SJCRH30 (cell line): ENCODE results near the gene KLHL8. TPM values are rescaled to one million over a fixed set of nuclear protein-coding genes. Genes with fewer than 3 reads are reported as not detected.
"Not testable (repeated sequence)": the region's sequence is repeated elsewhere in the genome, so short reads cannot be mapped to it uniquely, and the experiment has no call there.

Source experiments
- DNase-seq, 2 experiments: peaks; one replicate each; pipeline ENCODE4 v3.0.0-alpha.2; 2015 to 2020
- H3K27ac ChIP-seq: fragments of 250-450 bp; sonication (Bioruptor Pico); 2 replicates; pipeline ENCODE4 v1.5.1; 2020; ENCODE audit warnings: mild to moderate bottlenecking, moderate library complexity
- H3K27me3 ChIP-seq: fragments of 250-450 bp; sonication (Bioruptor Pico); 2 replicates; pipeline ENCODE4 v1.5.1; 2020; ENCODE audit warnings: mild to moderate bottlenecking, moderate library complexity
- H3K36me3 ChIP-seq: fragments of 250-450 bp; sonication (Bioruptor Pico); 2 replicates; pipeline ENCODE4 v1.5.1; 2020; ENCODE audit warnings: mild to moderate bottlenecking, moderate library complexity
- H3K4me1 ChIP-seq: fragments of 250-450 bp; sonication (Bioruptor Pico); 2 replicates; pipeline ENCODE4 v1.5.1; 2020; ENCODE audit warnings: mild to moderate bottlenecking, moderate library complexity
- H3K4me3 ChIP-seq: fragments of 250-450 bp; sonication (Bioruptor Pico); 2 replicates; pipeline ENCODE4 v1.5.1; 2020; ENCODE audit warnings: mild to moderate bottlenecking, moderate library complexity
- H3K9me3 ChIP-seq: fragments of 250-450 bp; sonication (Bioruptor Pico); replicated peaks from 2 replicates; pipeline ENCODE4 v1.5.1; 2020; ENCODE audit warnings: mild to moderate bottlenecking, moderate library complexity
- total RNA-seq: library from RNA; depleted of rRNA; stranded (reverse); fragments of >200 nt; shearing (Covaris generic); gene quantifications from 2 replicates; pipeline ENCODE4 v1.2.3, GENCODE V29; 2014

Gene KLHL8
- total RNA-seq, 1 experiment from 2014 or later: 19.4 TPM

- Histone ChIP-seq H3K4me1 (no peaks in the 10 kb centered on the region), H3K4me3 (no peak overlapping the region), H3K9me3 (no peaks in the 10 kb centered on the region), H3K27ac (no peak overlapping the region), H3K27me3 (no peaks in the 10 kb centered on the region), H3K36me3 (peaks cover 5% of the 10 kb centered on the region; the same call in 1 of the 2 replicates)
- DNase-seq: no peak
These were observed 45.7 kb downstream of the KLHL8 start for GRCh38 chr4:87174672-87175071.

DNA sequence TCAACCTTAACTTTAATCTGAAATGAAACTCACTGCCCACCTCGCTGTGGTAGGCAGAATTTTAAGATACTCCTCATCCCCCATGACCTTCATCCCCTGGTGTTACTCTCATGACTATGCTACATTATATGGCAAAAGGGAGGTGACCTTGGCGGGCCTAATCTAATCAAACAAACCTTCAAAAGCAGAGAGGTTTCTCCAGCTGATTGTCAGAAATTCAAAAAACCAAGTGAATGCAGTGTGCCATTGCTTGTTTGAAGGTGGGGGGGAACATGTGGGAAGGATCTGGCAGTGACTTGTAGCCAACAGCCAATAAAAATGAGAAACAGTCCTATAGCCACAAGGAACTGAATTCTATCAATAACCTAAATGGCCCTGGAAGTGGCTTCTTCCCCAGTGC lies 48.5 kb downstream of the KLHL8 start:
- H3K9me3 ChIP-seq: no peaks in the 10 kb centered on the region
- H3K36me3 ChIP-seq: peaks cover 5% of the 10 kb centered on the region; the same call in 1 of the 2 replicates
- DNase-seq: no peak
- no peak overlapping the region for H3K27ac ChIP-seq
- no peak overlapping the region for H3K4me3 ChIP-seq
- no peaks in the 10 kb centered on the region for H3K27me3 ChIP-seq
- no peaks in the 10 kb centered on the region for H3K4me1 ChIP-seq

DNA sequence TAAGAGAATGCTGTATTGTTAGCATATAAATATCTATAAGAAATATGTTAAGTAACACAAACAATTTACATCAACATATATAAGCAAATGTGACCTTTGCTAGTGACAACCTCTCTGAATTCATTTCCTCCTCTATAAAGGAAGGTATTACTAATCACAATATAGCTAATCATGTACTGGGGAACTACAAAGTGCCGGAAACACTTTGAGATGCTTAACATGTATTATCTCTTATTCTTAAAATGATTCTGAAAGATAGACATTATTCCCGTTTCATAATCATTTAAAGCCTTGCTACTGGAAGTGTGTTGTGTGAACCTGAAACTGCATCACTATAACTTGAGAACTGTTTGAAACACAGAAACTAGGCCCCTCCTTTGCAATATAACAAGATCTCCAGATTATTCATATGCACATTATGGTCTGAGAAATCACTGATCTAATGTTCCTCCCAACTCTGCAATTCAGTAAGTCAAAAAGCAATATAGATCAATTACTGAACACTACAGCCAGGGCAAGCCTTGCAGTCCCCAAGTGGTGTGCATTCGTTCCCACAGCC lies 54.0 kb downstream of the KLHL8 start:
- no peaks in the 10 kb centered on the region for H3K27me3 ChIP-seq
- H3K36me3 ChIP-seq: peaks cover 3% of the 10 kb centered on the region; the same call in 1 of the 2 replicates
- H3K4me3 ChIP-seq: no peak overlapping the region
- no peak for DNase-seq
- H3K9me3 ChIP-seq: no peaks in the 10 kb centered on the region
- no peak overlapping the region for H3K27ac ChIP-seq
- H3K4me1 ChIP-seq: no peaks in the 10 kb centered on the region

GRCh38 chr4:87165892-87166291 lies 54.5 kb downstream of the KLHL8 start:
- Histone ChIP-seq H3K27me3 (no peaks in the 10 kb centered on the region), H3K4me3 (no peak overlapping the region), H3K4me1 (no peaks in the 10 kb centered on the region), H3K9me3 (no peaks in the 10 kb centered on the region), H3K36me3 (peaks cover 3% of the 10 kb centered on the region; the same call in 1 of the 2 replicates), H3K27ac (no peak overlapping the region)
- no peak for DNase-seq

GRCh38 chr4:87153078-87153870 lies 67.1 kb downstream of the KLHL8 start:
- Histone ChIP-seq H3K36me3 (no peaks in the 10 kb centered on the region), H3K27me3 (no peaks in the 10 kb centered on the region), H3K9me3 (no peaks in the 10 kb centered on the region), H3K27ac (no peak overlapping the region), H3K4me3 (no peak overlapping the region), H3K4me1 (no peaks in the 10 kb centered on the region)
- no peak for DNase-seq

GRCh38 chr4:87152310-87153041 lies 67.9 kb downstream of the KLHL8 start:
- no peak for DNase-seq
- no peak overlapping the region for H3K4me3 ChIP-seq
- H3K27ac ChIP-seq: no peak overlapping the region
- H3K4me1 ChIP-seq: no peaks in the 10 kb centered on the region
- no peaks in the 10 kb centered on the region for H3K27me3 ChIP-seq
- H3K36me3 ChIP-seq: no peaks in the 10 kb centered on the region
- H3K9me3 ChIP-seq: no peaks in the 10 kb centered on the region

GRCh38 chr4:87151730-87152129 lies 68.7 kb downstream of the KLHL8 start:
- no peaks in the 10 kb centered on the region for H3K4me1 ChIP-seq
- H3K9me3 ChIP-seq: no peaks in the 10 kb centered on the region
- no peak for DNase-seq
- H3K27ac ChIP-seq: no peak overlapping the region
- H3K4me3 ChIP-seq: no peak overlapping the region
- H3K36me3 ChIP-seq: no peaks in the 10 kb centered on the region
- H3K27me3 ChIP-seq: no peaks in the 10 kb centered on the region

DNA sequence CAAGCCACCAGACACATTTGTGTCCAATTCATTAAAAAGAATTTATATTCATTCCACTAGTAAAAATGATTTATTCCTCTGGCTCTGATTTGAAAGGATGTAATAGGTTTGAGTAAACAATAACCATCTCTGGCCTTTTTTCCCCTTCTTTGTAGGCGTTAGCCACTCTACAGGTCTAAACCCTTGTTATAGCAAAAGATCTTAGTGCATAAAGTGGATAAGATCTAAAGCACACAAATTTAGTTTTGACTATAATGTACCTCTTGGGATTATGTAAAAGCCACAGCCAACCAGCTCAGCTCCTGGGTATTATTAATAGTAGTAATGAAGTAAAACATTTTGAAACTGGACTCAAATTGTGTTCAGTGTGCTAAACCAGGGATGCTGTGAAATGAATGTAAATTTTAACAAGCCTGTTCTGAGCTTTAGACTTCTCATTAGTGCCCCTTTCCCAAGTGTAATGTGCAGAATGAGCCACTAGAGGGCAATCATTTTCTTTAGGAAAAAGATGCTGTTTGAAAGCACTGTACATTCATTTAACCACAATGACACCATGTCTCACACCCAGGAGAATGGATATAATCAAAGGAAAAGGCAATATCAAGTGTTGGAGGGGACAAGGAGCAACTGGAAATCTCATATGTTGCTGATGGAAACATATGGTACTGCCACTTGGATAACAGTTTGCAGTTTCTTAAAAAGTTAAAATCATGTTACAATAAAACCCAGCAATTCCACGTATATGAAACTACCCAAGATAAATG lies 69.7 kb downstream of the KLHL8 start:
- Histone ChIP-seq H3K27ac (no peak overlapping the region), H3K27me3 (no peaks in the 10 kb centered on the region), H3K36me3 (no peaks in the 10 kb centered on the region), H3K9me3 (no peaks in the 10 kb centered on the region), H3K4me1 (no peaks in the 10 kb centered on the region), H3K4me3 (no peak overlapping the region)
- DNase-seq: peak; percentile 65 to 91

DNA sequence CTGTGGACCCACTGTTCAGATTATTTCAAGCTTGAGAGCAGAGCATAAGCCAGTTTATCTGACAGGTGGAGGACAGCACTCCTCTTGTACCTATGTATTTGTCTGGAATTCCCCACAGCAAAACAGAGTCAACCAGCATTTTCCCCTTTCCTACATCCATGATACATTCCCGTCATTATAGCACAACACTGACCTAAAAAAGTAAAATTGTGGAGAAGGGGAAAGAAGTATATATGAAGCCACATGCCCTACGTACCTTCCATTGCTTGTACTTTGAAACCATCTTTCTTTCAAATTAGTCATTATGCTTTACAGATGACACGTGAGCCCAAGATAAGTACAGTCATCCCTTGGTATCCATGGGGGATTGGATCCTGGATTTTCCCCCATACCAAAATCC lies 73.3 kb downstream of the KLHL8 start:
- H3K36me3 ChIP-seq: no peaks in the 10 kb centered on the region
- H3K9me3 ChIP-seq: no peaks in the 10 kb centered on the region
- no peak for DNase-seq
- no peaks in the 10 kb centered on the region for H3K4me1 ChIP-seq
- no peaks in the 10 kb centered on the region for H3K27me3 ChIP-seq
- no peak overlapping the region for H3K4me3 ChIP-seq
- H3K27ac ChIP-seq: no peak overlapping the region

DNA sequence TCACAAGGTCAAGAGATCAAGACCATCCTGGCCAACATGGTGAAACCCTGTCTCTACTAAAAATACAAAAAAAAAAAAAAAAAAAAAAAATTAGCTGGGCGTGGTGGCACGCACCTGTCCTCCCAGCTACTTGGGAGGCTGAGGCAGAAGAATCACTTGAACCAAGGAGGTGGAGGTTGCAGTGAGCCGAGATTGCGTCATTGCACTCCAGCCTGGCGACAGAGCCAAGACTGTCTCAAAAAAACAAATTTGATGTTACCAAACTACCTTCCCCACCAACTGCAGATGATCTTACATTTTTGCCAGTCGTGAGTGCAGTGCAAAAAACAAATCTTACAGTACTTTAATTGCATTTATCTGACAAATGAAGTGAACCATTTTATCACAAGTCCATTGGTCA lies 74.5 kb downstream of the KLHL8 start:
- not testable (repeated sequence) for H3K36me3 ChIP-seq, H3K9me3 ChIP-seq, DNase-seq, H3K27me3 ChIP-seq, H3K4me1 ChIP-seq, H3K27ac ChIP-seq, H3K4me3 ChIP-seq

- Histone ChIP-seq H3K4me3 (no peak overlapping the region), H3K27ac (no peak overlapping the region), H3K27me3 (no peaks in the 10 kb centered on the region), H3K4me1 (no peaks in the 10 kb centered on the region), H3K36me3 (no peaks in the 10 kb centered on the region), H3K9me3 (no peaks in the 10 kb centered on the region)
- no peak for DNase-seq
These were observed 76.1 kb downstream of the KLHL8 start for GRCh38 chr4:87144356-87144755.

GRCh38 chr4:87141428-87141827 lies 79.0 kb downstream of the KLHL8 start:
- Histone ChIP-seq H3K36me3 (no peaks in the 10 kb centered on the region; the same call in 1 of the 2 replicates), H3K4me1 (no peaks in the 10 kb centered on the region), H3K27ac (no peak overlapping the region), H3K27me3 (no peaks in the 10 kb centered on the region), H3K4me3 (no peak overlapping the region), H3K9me3 (no peaks in the 10 kb centered on the region)
- DNase-seq: no peak

DNA sequence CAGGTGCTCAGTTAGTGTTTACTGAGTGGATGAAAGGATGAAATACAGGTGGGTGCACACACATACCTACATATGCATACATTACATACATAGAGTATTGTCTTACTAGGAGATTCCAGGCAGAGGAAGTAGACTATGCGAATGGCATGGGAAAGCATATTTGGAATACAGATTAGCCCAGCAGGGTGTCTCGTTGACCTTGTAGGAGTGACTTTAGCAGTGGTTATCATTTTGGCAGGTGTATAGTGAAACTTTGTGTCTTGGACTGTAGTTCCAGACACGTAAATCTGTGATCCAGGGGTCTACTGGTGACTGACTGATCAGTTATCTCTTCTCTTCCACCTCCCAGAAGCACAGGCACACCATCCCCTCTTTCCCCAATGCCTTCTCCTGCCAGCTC lies 86.3 kb downstream of the KLHL8 start:
- no peak for DNase-seq
- Histone ChIP-seq H3K27ac (no peak overlapping the region), H3K27me3 (no peaks in the 10 kb centered on the region), H3K4me1 (no peaks in the 10 kb centered on the region), H3K36me3 (peaks cover 11% of the 10 kb centered on the region; the same call in 1 of the 2 replicates), H3K9me3 (no peaks in the 10 kb centered on the region), H3K4me3 (no peak overlapping the region)

GRCh38 chr4:87133183-87133582 lies 87.2 kb downstream of the KLHL8 start:
- H3K27ac ChIP-seq: no peak overlapping the region
- H3K4me1 ChIP-seq: no peaks in the 10 kb centered on the region
- DNase-seq: no peak
- peaks cover 12% of the 10 kb centered on the region; the same call in 1 of the 2 replicates for H3K36me3 ChIP-seq
- H3K27me3 ChIP-seq: no peaks in the 10 kb centered on the region
- H3K4me3 ChIP-seq: no peak overlapping the region
- no peaks in the 10 kb centered on the region for H3K9me3 ChIP-seq

DNA sequence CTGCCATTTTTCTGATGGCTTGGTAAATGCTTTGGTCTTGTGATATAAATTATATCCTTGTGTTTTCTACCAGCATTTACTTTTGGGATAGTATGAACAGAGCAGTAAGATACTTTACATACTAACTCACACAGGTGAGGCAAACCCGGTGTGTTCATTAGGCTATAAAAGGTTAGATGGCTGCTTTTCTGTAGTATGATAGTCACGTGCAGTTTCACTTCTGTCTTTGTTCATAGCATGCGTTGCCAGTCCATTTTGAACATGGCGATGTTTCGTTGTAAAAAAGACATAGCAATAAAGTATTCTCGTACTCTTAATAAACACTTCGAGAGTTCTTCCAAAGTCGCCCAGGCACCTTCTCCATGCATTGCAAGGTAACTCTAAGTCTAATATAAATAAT lies 88.4 kb downstream of the KLHL8 start:
- Histone ChIP-seq H3K4me1 (no peaks in the 10 kb centered on the region), H3K4me3 (no peak overlapping the region), H3K27ac (no peak overlapping the region), H3K9me3 (no peaks in the 10 kb centered on the region), H3K36me3 (peaks cover 16% of the 10 kb centered on the region; the same call in 1 of the 2 replicates), H3K27me3 (no peaks in the 10 kb centered on the region)
- DNase-seq: no peak
